HL-60/S4 treated with retinoic acid at 250 ng/mL for 4 days and 3 days (cell line): ENCODE measurements around the gene IL21.

Experiments used
- in situ Hi-C: fragments of 300-500 bp; cut with MboI; formaldehyde crosslinking; loops from 2 replicates; pipeline ENCODE4 v1.7.0; 2022; ENCODE audit warnings: low sequenced_read_pairs

The IL21 gene

DNA sequence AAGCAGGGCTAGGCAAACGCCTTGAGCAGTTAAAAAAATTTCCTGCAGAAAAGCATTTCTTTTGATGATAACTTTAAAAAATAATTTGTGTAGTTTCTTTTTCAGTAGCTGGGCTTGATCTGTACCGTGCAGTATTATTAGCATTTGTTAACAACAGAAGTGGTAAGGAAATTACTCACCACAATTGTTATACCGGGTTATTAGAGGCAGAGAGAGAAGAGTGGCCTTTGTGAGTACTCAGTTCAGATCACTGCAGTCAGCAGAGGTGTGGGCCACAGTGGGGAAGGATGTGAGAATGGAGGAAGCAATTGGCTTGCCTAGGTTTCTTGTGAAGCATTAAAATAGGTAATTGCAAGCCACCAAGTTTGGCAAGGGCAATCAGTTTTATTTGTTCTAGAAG lies 14.3 kb upstream of the IL21 start:
- in situ Hi-C loops: no loop called here

DNA sequence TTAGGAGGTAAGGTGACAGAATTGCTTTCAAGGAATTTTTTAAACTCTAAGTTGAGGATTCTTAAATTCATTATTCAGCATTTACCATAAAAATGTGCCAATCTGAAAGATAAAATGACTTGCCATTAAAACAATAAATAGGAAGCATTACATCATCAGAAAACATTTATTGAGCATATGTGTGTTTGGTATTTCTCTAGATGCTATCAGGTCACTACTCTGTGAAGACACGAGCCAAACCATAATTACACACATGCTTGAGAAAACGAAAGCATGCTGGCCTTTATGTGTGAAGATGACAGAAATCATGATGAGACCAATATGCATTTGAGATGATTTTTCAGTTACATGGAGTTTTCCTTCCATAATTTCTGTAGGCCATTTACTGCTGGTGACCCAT lies 12.3 kb upstream of the IL21 start:
- in situ Hi-C loops: no loop called here

DNA sequence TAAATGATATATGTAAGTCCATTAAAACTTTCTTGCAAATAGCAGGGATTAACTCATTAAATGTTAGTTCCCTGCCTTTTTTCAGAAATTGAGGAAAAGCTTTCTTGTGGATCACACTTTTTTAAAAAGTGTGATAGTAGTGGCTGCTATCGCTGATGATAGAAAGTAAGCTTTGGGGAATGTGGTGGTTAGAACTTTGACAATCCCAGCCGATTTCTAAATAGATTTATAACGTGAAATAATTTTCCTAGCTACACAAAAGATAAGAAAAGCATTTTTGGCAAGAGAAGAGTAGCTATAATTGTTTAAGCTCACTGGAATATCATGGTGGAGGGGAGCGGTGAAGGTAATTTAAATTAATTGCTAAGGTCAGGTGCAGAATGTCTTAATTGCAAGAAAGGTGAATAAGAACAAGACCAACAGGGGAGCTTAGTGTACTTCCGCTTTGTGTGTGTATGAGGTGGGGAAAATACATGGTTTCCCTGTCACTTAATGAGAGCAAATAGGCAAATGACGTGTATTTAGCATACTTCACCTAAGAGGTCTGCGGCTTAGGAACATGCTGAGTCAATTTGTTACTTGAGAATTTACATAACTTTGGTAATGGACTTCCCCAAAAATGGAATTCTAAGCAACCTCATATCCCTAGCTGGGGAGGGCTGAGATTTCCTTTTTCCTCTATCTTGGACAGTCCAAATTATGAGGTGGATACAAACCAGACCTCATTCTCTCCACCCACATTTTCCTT lies 11.7 kb upstream of the IL21 start:
- in situ Hi-C loops: no loop called here

DNA sequence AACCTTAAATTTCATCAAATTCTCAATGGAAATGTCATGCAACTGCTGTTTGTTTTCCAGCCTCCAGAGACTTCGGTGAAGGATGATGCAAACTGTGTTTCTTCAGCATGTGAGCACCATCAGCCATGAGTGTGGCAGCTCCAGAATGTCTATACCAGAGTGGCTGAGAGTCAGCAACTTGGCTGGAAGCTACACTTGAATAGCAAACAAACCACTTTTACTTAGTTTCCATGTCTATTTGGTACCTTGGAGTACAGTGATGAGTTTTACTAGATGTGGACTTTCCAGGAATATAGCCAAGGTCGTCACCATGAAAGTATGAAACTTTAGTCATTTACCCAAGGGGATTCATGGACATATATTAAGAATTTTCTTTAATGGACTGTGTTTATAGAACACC lies 4.3 kb upstream of the IL21 start:
- in situ Hi-C loops: no loop called here

DNA sequence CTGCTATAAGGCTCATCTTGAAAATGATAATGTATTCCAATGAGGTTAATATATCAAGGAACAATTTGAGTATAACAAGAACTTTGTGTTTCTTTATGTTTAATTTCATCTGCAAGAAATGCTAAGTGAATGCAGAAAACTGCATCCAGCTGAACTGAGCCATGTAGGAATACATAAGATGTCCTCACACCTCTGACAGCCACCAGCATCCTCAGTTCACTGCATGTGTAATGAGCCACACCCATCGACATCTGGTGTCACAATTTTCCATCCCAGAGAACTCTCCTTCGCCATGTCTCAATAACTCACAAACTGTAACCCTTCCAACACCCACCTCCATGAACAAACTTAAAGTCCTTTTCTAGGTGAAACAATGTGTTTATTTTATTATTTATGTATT lies 3.3 kb upstream of the IL21 start:
- in situ Hi-C loops: loop anchor here (25.0 kb wide), 1 partner anchor 288 kb away; the partner anchor contains the start of gene NUDT6

DNA sequence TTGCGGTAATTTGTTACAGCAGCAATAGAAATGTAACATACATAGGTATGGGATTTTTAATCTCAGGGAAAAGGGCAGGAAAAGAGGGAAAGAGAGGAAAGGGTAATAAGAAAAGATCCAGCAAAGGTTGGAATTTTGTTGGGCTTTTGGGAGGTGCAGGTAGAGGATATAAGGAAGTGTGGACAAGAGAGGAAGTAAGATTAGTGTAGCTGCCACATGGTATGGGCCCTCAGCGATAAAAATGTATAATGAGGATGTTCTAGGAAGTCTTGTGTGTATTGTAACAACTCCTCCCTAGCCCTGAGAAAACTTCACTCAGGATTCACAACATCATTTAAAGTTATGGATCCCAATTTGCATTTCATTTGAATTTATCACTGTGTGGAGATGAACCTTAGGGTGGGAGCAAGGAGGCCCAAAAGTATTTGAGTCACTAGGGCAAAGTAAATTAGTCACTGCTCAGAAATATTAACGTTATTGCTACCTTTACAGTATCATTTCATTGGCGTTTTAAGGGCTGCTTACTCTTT lies 2.8 kb upstream of the IL21 start:
- in situ Hi-C loops: loop anchor here (25.0 kb wide), 1 partner anchor 289 kb away; the partner anchor contains the start of gene NUDT6

DNA sequence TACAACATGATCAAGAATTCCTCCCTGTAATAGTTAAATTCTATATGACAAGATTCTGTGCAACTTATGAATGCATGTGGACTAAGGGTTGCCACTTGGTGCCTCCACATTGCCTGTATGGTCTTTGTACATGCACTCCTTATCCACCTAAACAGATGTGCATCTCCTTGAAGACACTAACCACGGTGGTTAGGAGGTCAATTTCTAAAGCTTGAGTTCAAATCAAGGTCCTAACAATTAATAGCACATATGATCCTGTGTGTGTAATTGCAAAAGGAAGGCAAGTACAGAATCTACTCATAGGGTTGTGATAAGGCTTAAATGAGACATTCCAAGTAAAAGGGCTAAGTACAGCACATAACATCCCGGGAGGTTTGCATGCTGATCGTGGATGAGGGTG lies 1.5 kb upstream of the IL21 start:
- in situ Hi-C loops: loop anchor here (25.0 kb wide), 1 partner anchor 290 kb away; the partner anchor contains the start of gene NUDT6

DNA sequence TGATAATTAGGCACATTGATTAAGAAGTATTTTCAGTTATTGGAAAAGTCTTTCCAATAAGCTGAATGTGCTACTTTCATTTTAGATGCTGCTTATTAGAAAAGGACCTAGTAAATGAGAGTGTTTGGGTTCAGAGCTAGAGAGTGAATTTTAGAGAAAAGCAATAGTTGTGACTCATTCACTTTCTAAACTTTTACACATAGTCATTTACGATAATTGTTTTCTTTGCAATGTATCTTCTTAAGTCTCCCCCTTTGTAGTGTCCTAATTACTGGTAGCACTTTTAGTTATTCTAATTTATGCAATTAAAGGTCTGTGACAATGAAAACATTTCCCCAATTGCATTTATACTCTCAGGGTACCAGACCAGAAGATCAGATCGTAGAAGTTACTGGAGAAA lies 1.3 kb downstream of the IL21 start:
- in situ Hi-C loops: loop anchor here (25.0 kb wide), 1 partner anchor 293 kb away; the partner anchor contains the start of gene NUDT6

DNA sequence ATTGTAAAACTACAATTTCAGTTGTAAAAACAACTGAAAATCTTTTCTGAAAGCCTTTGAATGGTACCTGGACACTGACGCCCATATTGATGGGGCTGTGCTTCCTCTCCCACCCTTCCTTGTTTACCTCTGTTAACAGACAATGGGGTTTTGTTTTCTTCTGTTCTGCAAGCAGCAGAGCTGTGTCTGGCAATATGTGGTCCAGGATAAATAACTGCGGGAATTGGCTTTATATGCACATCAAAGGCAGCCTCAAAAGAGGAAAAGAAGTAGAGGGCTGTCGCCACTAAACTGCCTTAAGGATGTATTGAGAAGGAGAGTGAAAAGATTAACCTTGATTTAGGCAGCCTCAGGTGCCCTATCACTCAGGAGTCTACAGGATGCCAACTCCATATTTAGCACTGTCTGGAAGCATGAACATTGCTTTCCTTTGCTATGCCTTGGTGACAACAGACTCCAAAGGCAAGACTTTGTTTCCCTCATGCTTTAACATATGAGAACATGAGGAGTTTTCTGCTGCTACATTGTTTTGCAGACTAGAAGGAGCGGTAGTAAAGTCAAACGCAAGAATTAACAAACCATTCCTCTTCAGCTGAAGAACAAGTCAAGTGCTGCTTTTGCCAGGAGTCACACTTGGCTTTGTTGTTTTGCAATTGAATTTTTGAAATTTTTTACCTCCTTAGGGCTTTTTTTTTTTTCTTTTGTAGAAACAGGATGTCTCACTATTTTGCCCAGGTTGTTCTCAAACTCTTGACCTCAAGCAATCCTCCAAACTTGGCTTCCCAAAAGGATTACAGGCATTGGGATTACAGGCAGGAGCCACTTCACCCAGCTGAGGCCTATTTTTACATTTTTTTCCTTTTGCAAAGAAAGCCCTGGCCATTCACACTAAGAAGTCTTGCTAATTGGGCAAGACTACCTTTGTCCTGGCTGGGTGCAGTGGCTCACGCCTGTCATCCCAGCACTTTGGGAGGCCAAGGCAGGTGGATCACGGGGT lies 3.0 kb downstream of the IL21 start:
- in situ Hi-C loops: loop anchor here (25.0 kb wide), 1 partner anchor 294 kb away; the partner anchor contains the start of gene NUDT6

DNA sequence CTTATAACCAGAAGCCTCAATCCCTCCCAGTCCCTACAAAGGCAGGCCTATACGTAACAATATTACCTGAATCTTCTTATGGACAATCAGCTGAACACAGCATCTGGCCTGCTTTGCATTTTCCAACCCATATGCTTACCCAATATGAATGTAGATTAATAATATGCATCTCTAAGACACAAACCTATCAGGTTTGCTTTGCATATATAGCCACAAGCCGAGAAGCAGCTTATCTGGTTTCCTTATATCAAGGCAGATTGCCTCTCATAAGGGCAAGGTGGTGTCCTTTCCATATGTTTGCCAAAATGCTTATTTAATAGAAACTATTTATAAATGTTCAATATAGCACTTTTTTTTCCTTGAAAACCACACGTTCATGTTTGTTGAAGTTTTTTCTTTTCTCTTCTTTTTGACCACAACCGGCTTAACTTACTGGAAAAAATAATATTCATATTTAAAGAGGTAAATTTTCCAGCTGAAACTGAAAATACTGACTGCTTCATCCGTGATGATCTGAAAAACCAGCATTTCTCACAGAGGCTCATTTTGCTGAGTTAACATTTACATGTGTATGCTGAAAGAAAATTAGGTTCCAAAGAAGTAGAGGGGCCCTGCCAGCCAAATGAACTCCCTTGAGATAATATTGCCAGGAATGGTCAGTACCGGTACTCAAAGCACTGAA lies 3.8 kb downstream of the IL21 start:
- in situ Hi-C loops: loop anchor here (25.0 kb wide), 1 partner anchor 295 kb away; the partner anchor contains the start of gene NUDT6

DNA sequence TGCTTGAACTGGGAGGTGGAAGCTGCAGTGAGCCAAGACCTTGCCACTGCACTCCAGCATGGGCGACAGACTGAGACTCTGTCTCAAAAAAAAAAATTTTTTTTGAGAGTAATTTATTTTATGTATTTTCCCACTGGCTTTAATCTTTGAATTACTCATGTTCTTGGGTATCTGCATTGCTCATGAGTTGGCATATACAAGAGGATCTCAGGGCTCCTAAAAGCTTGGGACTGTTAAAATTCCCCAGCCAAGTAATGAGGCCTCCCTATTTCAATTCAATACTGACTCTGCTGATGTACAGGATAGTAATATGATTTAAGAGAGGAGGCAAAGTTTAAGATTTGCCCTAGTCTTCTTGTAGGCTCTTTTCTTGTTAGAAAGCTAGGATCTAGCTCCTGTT lies 6.2 kb downstream of the IL21 start:
- in situ Hi-C loops: loop anchor here (25.0 kb wide), 1 partner anchor 298 kb away; the partner anchor contains the start of gene NUDT6

DNA sequence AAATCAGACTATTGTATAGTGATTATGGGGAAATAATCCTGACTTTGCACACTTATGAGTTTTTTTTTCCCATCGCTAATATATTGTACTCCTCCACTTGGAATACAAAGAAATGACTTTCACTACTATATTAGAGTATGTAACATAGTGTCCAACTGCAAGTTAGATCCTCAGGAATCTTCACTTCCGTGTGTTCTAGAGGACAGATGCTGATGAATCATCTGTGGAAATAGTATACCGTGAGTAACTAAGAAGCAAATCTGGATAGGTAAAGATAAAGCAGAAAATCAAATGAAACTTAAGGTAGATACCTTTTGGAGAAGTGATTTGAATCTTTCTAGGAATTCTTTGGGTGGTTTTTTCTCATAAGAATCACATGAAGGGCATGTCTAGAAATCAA lies 8.3 kb downstream of the IL21 start:
- in situ Hi-C loops: loop anchor here (25.0 kb wide), 1 partner anchor 300 kb away; the partner anchor contains the start of gene NUDT6

DNA sequence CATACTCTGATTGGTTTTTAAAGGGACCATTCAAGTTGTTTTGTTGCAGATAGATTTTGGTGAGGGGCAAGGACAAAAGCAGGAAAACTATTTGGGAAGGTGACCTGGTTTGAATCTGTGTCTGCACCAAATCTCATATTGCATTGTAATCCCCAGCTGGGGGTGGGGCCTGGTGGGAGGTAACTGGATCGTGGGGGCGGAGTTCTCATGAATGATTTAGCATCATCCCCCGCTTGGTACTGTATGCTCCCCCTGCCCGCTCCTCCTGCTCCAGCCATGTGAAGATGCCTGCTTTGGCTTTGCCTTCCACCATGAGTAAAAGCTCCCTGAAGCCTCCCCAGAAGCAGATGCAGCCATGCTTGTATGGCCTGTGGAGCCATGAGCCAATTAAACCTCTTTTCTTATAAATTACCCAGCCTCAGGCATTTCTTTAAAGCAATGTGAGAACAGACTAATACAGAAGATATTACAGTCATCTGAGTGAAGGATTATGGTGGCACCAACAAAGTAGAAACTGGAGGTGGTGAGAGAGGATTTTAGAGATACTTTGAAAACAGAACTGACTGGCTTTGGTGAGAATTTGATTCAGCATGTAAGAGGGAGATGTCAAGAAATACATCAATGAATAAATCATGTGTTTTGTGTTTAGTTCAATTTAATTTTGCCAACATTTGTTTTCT lies 14.4 kb downstream of the IL21 start:
- in situ Hi-C loops: loop anchor here (25.0 kb wide), 1 partner anchor 306 kb away; the partner anchor contains the start of gene NUDT6

DNA sequence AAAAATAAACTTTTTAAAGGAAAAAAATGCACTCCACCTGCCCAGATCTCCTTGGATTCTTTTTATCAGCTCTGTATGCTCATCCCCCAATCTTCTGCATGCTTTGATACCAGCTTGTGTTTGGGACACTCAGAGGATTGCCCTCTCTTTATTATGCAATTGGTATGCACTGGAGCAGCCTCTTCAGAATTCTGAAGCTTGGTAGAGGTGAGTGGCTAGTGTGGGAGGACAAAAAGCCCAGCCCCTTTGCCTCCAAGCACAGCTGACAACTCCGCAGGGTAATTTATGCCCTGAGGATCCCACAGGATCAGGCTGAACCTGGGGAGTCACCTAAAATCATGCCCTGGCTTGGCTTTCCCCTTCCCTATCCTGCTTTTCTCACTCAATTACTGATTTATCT lies 16.7 kb downstream of the IL21 start:
- in situ Hi-C loops: loop anchor here (25.0 kb wide), 1 partner anchor 308 kb away; the partner anchor contains the start of gene NUDT6

DNA sequence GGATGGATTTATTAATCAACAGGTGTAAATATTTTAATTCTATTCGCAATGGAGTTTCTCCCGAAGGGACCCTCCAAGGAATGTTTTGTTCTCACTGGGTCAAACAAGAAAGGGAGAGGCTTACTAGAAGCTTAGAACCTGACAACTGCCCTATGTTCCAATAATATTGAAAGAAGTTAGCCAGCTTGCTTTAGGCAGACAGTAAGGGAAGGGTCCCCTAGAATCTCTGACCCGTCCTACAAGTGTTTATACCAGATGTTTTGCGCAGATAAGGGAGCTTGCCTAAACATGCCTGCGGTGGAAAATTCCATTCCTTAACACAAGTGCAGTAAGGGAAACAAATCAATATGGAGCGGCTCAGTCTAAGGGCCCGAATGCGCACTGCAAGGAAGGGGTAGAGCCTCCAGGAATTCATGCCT lies 17.7 kb downstream of the IL21 start:
- in situ Hi-C loops: loop anchor here (25.0 kb wide), 1 partner anchor 309 kb away; the partner anchor contains the start of gene NUDT6

DNA sequence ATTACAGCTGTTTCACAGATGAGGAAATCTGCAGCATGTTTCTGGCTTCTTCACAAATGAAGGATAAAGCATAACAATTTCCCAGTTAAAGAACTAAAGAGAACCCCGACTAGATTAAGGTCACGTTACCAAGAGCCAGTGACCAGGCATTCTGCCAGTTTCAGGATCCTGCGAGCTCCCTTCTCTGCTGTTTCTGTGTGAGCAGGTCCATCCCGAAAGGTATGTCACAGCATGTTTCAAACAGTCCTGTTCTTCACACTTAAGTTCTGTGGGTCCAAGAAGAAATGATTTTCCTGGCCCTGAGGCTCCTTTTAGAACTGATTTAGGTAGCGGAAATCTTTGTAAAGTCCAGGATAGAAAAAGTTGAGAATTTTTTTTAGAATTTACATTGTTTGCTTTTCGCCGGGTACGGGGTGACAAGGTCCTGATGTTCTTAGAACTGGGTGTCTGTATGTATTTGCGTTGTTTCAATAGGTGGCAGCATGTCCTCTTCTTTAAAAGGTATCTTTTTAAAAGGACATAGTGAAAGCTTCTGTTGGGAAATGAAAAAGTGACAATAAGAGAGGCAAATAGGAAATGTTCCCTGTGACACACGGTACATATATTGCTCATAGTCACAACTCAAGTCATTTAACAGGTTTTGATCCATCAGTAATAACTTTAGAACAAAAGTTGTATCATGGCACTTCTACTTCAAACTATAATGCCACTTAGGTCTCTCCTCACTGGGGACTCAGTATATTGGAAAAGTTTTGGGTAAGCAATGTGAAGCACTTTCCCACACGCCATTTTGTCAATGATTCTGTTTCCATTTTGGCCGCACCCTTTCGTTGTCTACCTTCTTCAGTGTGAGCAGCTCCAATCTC lies 18.4 kb downstream of the IL21 start:
- in situ Hi-C loops: loop anchor here (25.0 kb wide), 1 partner anchor 310 kb away; the partner anchor contains the start of gene NUDT6

DNA sequence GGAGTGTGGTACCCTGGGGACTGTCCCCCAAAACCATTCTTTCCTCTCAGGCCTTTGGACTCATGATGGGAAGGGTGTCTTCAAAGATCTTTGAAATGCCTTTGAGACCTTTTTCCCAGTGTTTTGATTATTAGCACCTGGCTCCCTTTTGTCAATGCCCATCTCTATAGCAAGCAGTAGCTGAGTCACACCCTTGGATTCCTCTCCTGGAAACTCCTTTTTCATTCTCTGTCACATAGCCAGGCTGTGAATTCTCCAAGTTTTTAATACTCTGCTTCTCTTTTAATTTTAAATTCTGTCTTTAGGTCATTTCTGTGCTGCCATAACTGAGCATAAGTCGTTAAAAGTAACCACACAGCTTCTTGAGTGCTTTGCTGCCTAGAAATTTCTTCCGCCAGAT lies 29.7 kb downstream of the IL21 start:
- in situ Hi-C loops: no loop called here

DNA sequence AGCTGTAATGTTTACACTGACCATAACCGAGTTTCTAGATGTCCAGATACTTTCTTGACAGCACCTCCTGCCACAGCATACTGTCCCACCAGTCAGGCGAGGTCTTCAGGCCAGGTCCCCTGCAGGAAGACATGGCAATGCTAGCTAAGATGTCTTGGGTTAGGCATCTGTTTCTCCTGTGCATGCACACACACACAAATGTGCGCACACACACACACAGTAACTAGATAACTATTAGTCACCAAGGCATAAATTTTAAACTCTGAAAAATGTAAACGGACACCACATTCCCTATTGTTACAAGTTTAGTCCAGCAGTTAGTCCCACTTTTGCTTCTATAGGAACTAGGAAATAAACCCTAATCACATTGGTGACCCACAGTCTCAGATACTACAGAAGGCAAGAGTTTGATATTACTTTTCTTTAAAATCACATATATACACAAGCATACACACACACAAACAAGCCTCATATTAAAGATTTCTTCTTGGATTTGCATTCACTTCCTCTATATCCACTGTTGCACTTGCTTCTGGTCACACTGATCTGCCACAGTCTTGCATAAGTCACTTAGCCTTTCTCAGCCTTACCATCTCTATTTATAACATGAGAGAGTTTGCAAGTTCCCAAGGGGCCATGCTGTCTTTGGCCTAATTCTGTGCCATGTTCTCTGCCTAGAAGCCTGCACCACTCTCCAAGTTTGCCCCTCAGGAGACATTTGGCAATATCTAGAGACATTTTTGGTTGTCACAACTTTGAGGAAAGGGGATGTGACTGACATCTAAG lies 32.2 kb downstream of the IL21 start:
- in situ Hi-C loops: no loop called here
